Mononuclear cell (primary cell): ENCODE results near the gene TMEM19. TPM values are rescaled to one million over a fixed set of nuclear protein-coding genes. Genes with fewer than 3 reads are reported as not detected.

Source experiments
- H3K27me3 ChIP-seq: 2 replicates; pipeline ENCODE4 v1.6.0; 2011; ENCODE audit warnings: low read length, control low read depth; ENCODE audit not compliant: insufficient read depth
- H3K4me1 ChIP-seq: 2 replicates; pipeline ENCODE4 v1.5.1; 2011; ENCODE audit warnings: mild to moderate bottlenecking, low read length, control low read depth; ENCODE audit not compliant: insufficient read depth
- H3K4me3 ChIP-seq: 2 replicates; pipeline ENCODE4 v1.5.1; 2011; ENCODE audit warnings: mild to moderate bottlenecking, low read length, moderate library complexity
- H3K9me3 ChIP-seq: 2 replicates; pipeline ENCODE4 v1.5.1; 2011; ENCODE audit warnings: low read depth, mild to moderate bottlenecking, control low read depth, low read length
- total RNA-seq: library from RNA; depleted of rRNA; stranded (reverse); fragments of >200 nt; gene quantifications from one replicate; pipeline ENCODE4 v1.2.3, GENCODE V29; 2012

The TMEM19 gene
- total RNA-seq, 1 donor = 15.4 TPM

DNA sequence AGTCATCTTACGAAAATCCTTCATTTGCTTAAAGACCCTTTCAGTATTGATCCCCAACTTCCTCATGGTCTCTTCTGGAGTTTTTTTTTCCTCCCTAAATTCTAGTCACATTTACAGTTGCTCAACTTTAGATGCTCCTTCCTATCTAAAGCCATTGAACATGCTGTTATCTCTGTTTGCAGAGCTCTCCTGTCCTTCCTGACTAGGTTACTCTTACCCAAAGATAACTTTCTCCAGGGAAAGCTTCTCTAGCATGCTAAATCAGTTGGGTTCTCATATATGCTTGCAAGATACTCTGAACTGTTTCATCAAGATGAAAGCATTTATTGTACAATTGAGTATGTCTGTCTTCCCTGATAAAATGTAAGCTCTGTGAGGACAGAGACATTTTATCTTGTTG lies 67.0 kb downstream of the TMEM19 start:
- Histone ChIP-seq H3K9me3 (no peaks in the 10 kb centered on the region), H3K4me1 (peaks cover 24% of the 10 kb centered on the region), H3K27me3 (peaks cover 25% of the 10 kb centered on the region), H3K4me3 (no peak overlapping the region)

Other genes with a start within 250 kb of the TMEM19 start
- not detected for gene LGR5, start 246.3 kb upstream of the TMEM19 start, total RNA-seq
- 132 TPM for gene ZFC3H1, start 22.2 kb upstream of the TMEM19 start, total RNA-seq
- 13.0 TPM for gene THAP2, start 21.8 kb upstream of the TMEM19 start, total RNA-seq
- gene RAB21, start 68.8 kb downstream of the TMEM19 start, total RNA-seq = 43.0 TPM
- gene TBC1D15, start 153.7 kb downstream of the TMEM19 start, total RNA-seq = 120 TPM